Measurements from ENCODE around the gene MPPE1.

DNA sequence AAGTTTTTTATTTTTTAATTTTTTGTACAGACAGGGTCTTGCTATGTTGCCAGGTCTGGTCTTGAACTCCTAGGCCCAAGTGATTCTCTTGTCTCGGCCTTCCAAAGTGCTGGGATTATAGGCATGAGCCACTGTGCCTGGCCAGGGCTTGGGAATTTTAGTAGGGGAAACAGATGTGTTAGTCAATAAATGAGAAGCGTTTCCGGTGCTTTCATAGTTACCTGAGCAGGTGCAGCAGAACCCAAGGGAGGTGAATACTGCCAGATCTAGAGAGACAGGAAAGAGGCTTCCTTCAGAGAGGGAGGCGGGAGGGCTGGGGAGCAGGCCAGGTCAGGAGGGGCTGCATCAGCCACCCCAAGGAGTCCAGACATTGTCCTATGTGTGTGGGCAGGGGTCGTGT is 42.7 kb upstream of the MPPE1 start:
- TF ChIP-seq FOXK2 (IDR thresholded peaks at IDR 0.05) (no peak), HCFC1 (IDR thresholded peaks at IDR 0.05; ENCODE audit: low read length) (no peak), RBBP5 (conservative IDR thresholded peaks at IDR 0.05) (no peak), SIN3A (IDR thresholded peaks at IDR 0.05; ENCODE audit: low read depth, low read length) (no peak), SUZ12 (IDR thresholded peaks at IDR 0.05; ENCODE audit: unreplicated experiment) (no peak)
- TF ChIP-seq, protein P1, sequence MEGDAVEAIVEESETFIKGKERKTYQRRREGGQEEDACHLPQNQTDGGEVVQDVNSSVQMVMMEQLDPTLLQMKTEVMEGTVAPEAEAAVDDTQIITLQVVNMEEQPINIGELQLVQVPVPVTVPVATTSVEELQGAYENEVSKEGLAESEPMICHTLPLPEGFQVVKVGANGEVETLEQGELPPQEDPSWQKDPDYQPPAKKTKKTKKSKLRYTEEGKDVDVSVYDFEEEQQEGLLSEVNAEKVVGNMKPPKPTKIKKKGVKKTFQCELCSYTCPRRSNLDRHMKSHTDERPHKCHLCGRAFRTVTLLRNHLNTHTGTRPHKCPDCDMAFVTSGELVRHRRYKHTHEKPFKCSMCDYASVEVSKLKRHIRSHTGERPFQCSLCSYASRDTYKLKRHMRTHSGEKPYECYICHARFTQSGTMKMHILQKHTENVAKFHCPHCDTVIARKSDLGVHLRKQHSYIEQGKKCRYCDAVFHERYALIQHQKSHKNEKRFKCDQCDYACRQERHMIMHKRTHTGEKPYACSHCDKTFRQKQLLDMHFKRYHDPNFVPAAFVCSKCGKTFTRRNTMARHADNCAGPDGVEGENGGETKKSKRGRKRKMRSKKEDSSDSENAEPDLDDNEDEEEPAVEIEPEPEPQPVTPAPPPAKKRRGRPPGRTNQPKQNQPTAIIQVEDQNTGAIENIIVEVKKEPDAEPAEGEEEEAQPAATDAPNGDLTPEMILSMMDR (IDR thresholded peaks at IDR 0.05 in 2 of 3, conservative IDR thresholded peaks at IDR 0.05 in 1 of 3; ENCODE audit: control insufficient read depth in 2 of 3, extremely low read depth in 1 of 3, insufficient read depth in 1 of 3, low read depth in 3 of 3, low read length in 3 of 3): no peak

All from GM12878 (cell line).